ENCODE data around the gene KLK5.

The KLK5 gene

GRCh38 chr19:50922317-50922853 lies 30.5 kb downstream of the KLK5 start:
- Histone ChIP-seq H3K9me3 (replicated peaks; ENCODE audit: insufficient read depth, low read length) (no peaks in the 10 kb centered on the region), H3K9me2 (replicated peaks; ENCODE audit: insufficient read depth, low read length) (no peaks in the 10 kb centered on the region), H2AFZ (ENCODE audit: low read length) (no peak overlapping the region), H3K79me2 (ENCODE audit: low read length) (no peaks in the 10 kb centered on the region), H4K20me1 (ENCODE audit: insufficient read depth, low read length) (no peaks in the 10 kb centered on the region), H3F3A (ENCODE audit: insufficient read depth, low read length) (no peaks in the 10 kb centered on the region), H3K9ac (ENCODE audit: low read length) (no peak overlapping the region), H3K27me3 (replicated peaks; ENCODE audit: insufficient read depth, low read length) (peaks cover 75% of the 10 kb centered on the region), H3K4me1 (ENCODE audit: low read length) (no peaks in the 10 kb centered on the region), H3K4me3 (ENCODE audit: low read length) (no peak overlapping the region), H3K36me3 (replicated peaks; ENCODE audit: insufficient read depth, low read length) (no peaks in the 10 kb centered on the region), H3K27ac (ENCODE audit: low read length) (no peak overlapping the region), H3K4me2 (ENCODE audit: low read depth, low read length) (no peak overlapping the region)
- no peak for TF ChIP-seq EZH2phosphoT487 (IDR thresholded peaks at IDR 0.05; ENCODE audit: low read length)
- no peak for TF ChIP-seq EZH2 (optimal IDR thresholded peaks at IDR 0.05; ENCODE audit: low read depth, low read length)
- peak; percentile 86 for TF ChIP-seq CTCF (IDR thresholded peaks at IDR 0.05; ENCODE audit: low read length)
- peak; percentile 78 for DNase-seq

- no peaks in the 10 kb centered on the region for H3K36me3 ChIP-seq (replicated peaks; ENCODE audit: insufficient read depth, low read length)
- no peaks in the 10 kb centered on the region for H4K20me1 ChIP-seq (ENCODE audit: insufficient read depth, low read length)
- H3K9me2 ChIP-seq (replicated peaks; ENCODE audit: insufficient read depth, low read length), result no peaks in the 10 kb centered on the region
- no peaks in the 10 kb centered on the region for H3F3A ChIP-seq (ENCODE audit: insufficient read depth, low read length)
- H2AFZ ChIP-seq (ENCODE audit: low read length), result no peak overlapping the region
- H3K4me1 ChIP-seq (ENCODE audit: low read length), result no peaks in the 10 kb centered on the region
- peaks cover 74% of the 10 kb centered on the region for H3K27me3 ChIP-seq (replicated peaks; ENCODE audit: insufficient read depth, low read length)
- no peak overlapping the region for H3K4me2 ChIP-seq (ENCODE audit: low read depth, low read length)
- H3K9me3 ChIP-seq (replicated peaks; ENCODE audit: insufficient read depth, low read length), result no peaks in the 10 kb centered on the region
- no peak overlapping the region for H3K9ac ChIP-seq (ENCODE audit: low read length)
- H3K27ac ChIP-seq (ENCODE audit: low read length), result no peak overlapping the region
- DNase-seq, result no peak
- H3K4me3 ChIP-seq (ENCODE audit: low read length), result no peak overlapping the region
- no peak for TF ChIP-seq EZH2 (optimal IDR thresholded peaks at IDR 0.05; ENCODE audit: low read depth, low read length)
- no peak for TF ChIP-seq EZH2phosphoT487 (IDR thresholded peaks at IDR 0.05; ENCODE audit: low read length)
- TF ChIP-seq CTCF (IDR thresholded peaks at IDR 0.05; ENCODE audit: low read length), result no peak
- H3K79me2 ChIP-seq (ENCODE audit: low read length), result no peaks in the 10 kb centered on the region
Measured at GRCh38 chr19:50921426-50922316, 31.2 kb downstream of the KLK5 start.

- H2AFZ ChIP-seq (ENCODE audit: low read length), result no peak overlapping the region
- H3K36me3 ChIP-seq (replicated peaks; ENCODE audit: insufficient read depth, low read length), result no peaks in the 10 kb centered on the region
- no peak overlapping the region for H3K27ac ChIP-seq (ENCODE audit: low read length)
- H3K27me3 ChIP-seq (replicated peaks; ENCODE audit: insufficient read depth, low read length), result peaks cover 79% of the 10 kb centered on the region
- no peak overlapping the region for H3K9ac ChIP-seq (ENCODE audit: low read length)
- no peaks in the 10 kb centered on the region for H3F3A ChIP-seq (ENCODE audit: insufficient read depth, low read length)
- no peaks in the 10 kb centered on the region for H3K9me3 ChIP-seq (replicated peaks; ENCODE audit: insufficient read depth, low read length)
- no peak overlapping the region for H3K4me2 ChIP-seq (ENCODE audit: low read depth, low read length)
- no peaks in the 10 kb centered on the region for H3K79me2 ChIP-seq (ENCODE audit: low read length)
- no peaks in the 10 kb centered on the region for H3K9me2 ChIP-seq (replicated peaks; ENCODE audit: insufficient read depth, low read length)
- TF ChIP-seq CTCF (IDR thresholded peaks at IDR 0.05; ENCODE audit: low read length), result no peak
- no peak for TF ChIP-seq EZH2phosphoT487 (IDR thresholded peaks at IDR 0.05; ENCODE audit: low read length)
- TF ChIP-seq EZH2 (optimal IDR thresholded peaks at IDR 0.05; ENCODE audit: low read depth, low read length), result no peak
- no peaks in the 10 kb centered on the region for H3K4me1 ChIP-seq (ENCODE audit: low read length)
- no peaks in the 10 kb centered on the region for H4K20me1 ChIP-seq (ENCODE audit: insufficient read depth, low read length)
- H3K4me3 ChIP-seq (ENCODE audit: low read length), result no peak overlapping the region
- DNase-seq, result no peak
Measured at GRCh38 chr19:50916069-50916468, 36.8 kb downstream of the KLK5 start.

All from MM.1S (cell line).